ENCODE data around the gene MEGF10. TPM values are rescaled to one million over a fixed set of nuclear protein-coding genes. Genes with fewer than 3 reads are reported as not detected.
A peak's percentile ranks its signal among the peaks of the same experiment; 100 is the strongest.
"Not testable (repeated sequence)": the region's sequence is repeated elsewhere in the genome, so short reads cannot be mapped to it uniquely, and the experiment has no call there.

Gene MEGF10
- 1 to 10 TPM in 1 of 3 donors, under 1 TPM in 2; 0.70 to 4.9 (median 0.81) TPM for total RNA-seq
- long read RNA-seq, donor 1, full-length matches to known transcripts = 1 of 2 reads
- long read RNA-seq, donor 1, partial matches to known transcripts = 0 of 2 reads
- long read RNA-seq, donor 1, other reads (novel, unspliced or antisense) = 1 of 2 reads
- long read RNA-seq, donor 2 = 0 reads

- no peaks in the 10 kb centered on the region for H3K9me3 ChIP-seq
- TF ChIP-seq CTCF (IDR thresholded peaks at IDR 0.05) = peak; percentile 41
- no peak within 1 kb of the TSS for H3K4me3 ChIP-seq
- intact Hi-C loops (cut with DNase I, micrococcal nuclease) = loop anchor here in 1 of 2 donors (2.0 kb wide), 1 partner anchor 203 kb away; no protein-coding TSS in a partner anchor
- ATAC-seq (peak; percentile 74), DNase-seq (peak; percentile 44 to 64 (median 60))
- peaks cover 9% of the 10 kb centered on the region for H3K4me1 ChIP-seq (ENCODE audit: low read depth)
- H3K36me3 ChIP-seq (ENCODE audit: low read depth) = no peaks in the 10 kb centered on the region
Observed at GRCh38 chr5:127290019-127290945, at the start of gene MEGF10. Gene MEGF10, plus strand, starts transcription at chr5:127290796. Its CDS starts 40,513 bp downstream, at chr5:127331309.

GRCh38 chr5:127243011-127243410, 47.6 kb upstream of the MEGF10 start:
- no peaks in the 10 kb centered on the region for H3K4me1 ChIP-seq (ENCODE audit: low read depth)
- H3K9me3 ChIP-seq = peaks cover 3% of the 10 kb centered on the region
- H3K4me3 ChIP-seq = no peak overlapping the region
- DNase-seq = no peak
- no peak for ATAC-seq
- no peak for TF ChIP-seq CTCF (IDR thresholded peaks at IDR 0.05)
- no peaks in the 10 kb centered on the region for H3K36me3 ChIP-seq (ENCODE audit: low read depth)
- intact Hi-C loops (cut with DNase I, micrococcal nuclease) = no loop called here

- peaks cover 21% of the 10 kb centered on the region for H3K9me3 ChIP-seq
- ATAC-seq = no peak
- DNase-seq = peak in 1 of 3 donors; percentile 4
Observed at GRCh38 chr5:127254729-127255284, 35.8 kb upstream of the MEGF10 start.

GRCh38 chr5:127256886-127257597, 33.6 kb upstream of the MEGF10 start:
- no peak overlapping the region for H3K4me3 ChIP-seq
- ATAC-seq = peak; percentile 98
- no peaks in the 10 kb centered on the region for H3K36me3 ChIP-seq (ENCODE audit: low read depth)
- TF ChIP-seq CTCF (IDR thresholded peaks at IDR 0.05) = no peak
- intact Hi-C loops (cut with DNase I, micrococcal nuclease) = no loop called here
- H3K9me3 ChIP-seq = peaks cover 21% of the 10 kb centered on the region
- peak in 1 of 3 donors; percentile 14 for DNase-seq
- no peaks in the 10 kb centered on the region for H3K4me1 ChIP-seq (ENCODE audit: low read depth)

More at GRCh38 chr5:127254729-127255284, 35.8 kb upstream of the MEGF10 start:
- Histone ChIP-seq H3K4me1 (ENCODE audit: low read depth) (no peaks in the 10 kb centered on the region), H3K4me3 (no peak overlapping the region), H3K36me3 (ENCODE audit: low read depth) (no peaks in the 10 kb centered on the region)
- intact Hi-C loops (cut with DNase I, micrococcal nuclease) = no loop called here
- no peak for TF ChIP-seq CTCF (IDR thresholded peaks at IDR 0.05)

- ATAC-seq = no peak
- H3K9me3 ChIP-seq = peaks cover 3% of the 10 kb centered on the region
- no peak for TF ChIP-seq CTCF (IDR thresholded peaks at IDR 0.05)
Observed at GRCh38 chr5:127260686-127261085, 29.9 kb upstream of the MEGF10 start.

GRCh38 chr5:127265473-127265872, 25.1 kb upstream of the MEGF10 start:
- H3K4me3 ChIP-seq; H3K36me3 ChIP-seq (ENCODE audit: low read depth); DNase-seq; ATAC-seq; H3K9me3 ChIP-seq; H3K4me1 ChIP-seq (ENCODE audit: low read depth); intact Hi-C loops (cut with DNase I, micrococcal nuclease): not testable (repeated sequence)

More at GRCh38 chr5:127260686-127261085, 29.9 kb upstream of the MEGF10 start:
- Histone ChIP-seq H3K4me3 (no peak overlapping the region), H3K4me1 (ENCODE audit: low read depth) (no peaks in the 10 kb centered on the region), H3K36me3 (ENCODE audit: low read depth) (no peaks in the 10 kb centered on the region)
- intact Hi-C loops (cut with DNase I, micrococcal nuclease) = no loop called here
- no peak for DNase-seq

- H3K9me3 ChIP-seq; H3K36me3 ChIP-seq (ENCODE audit: low read depth); DNase-seq; ATAC-seq; H3K4me1 ChIP-seq (ENCODE audit: low read depth); H3K4me3 ChIP-seq; intact Hi-C loops (cut with DNase I, micrococcal nuclease): not testable (repeated sequence)
Observed at GRCh38 chr5:127268342-127268741, 22.3 kb upstream of the MEGF10 start.

- H3K4me3 ChIP-seq; H3K9me3 ChIP-seq; DNase-seq; intact Hi-C loops (cut with DNase I, micrococcal nuclease); H3K4me1 ChIP-seq (ENCODE audit: low read depth); H3K36me3 ChIP-seq (ENCODE audit: low read depth); ATAC-seq: not testable (repeated sequence)
Observed at GRCh38 chr5:127270713-127271112, 19.9 kb upstream of the MEGF10 start.

Measured in mucosa of descending colon (tissue), 3 donors.